SK-N-SH treated with all-trans-retinoic acid at 6 μM for 48 hours (cell line): Measurements from ENCODE around the gene TRAPPC2L.

Experiments used
- ATAC-seq: fragments of 200-7000 bp; cut with Tn5 transposase; 3 replicates; pipeline ENCODE4 v1.9.1; 2020; ENCODE audit warnings: mild to moderate bottlenecking, moderate library complexity
- BACH2 ChIP-seq: fragments of 250-450 bp; sonication (Bioruptor Pico); IDR thresholded peaks from 2 replicates; pipeline ENCODE4 v1.9.0; 2021; ENCODE audit warnings: mild to moderate bottlenecking, borderline replicate concordance
- CREB5 ChIP-seq: fragments of 250-450 bp; sonication (Bioruptor Pico); IDR thresholded peaks from 2 replicates; pipeline ENCODE4 v1.5.1; 2020; ENCODE audit warnings: low read depth, mild to moderate bottlenecking, moderate library complexity
- CSRNP3 ChIP-seq: fragments of 250-450 bp; sonication (Bioruptor Pico); IDR thresholded peaks from 2 replicates; pipeline ENCODE4 v1.5.1; 2021; ENCODE audit warnings: mild to moderate bottlenecking, moderate library complexity
- ESRRG ChIP-seq: fragments of 250-450 bp; sonication (Bioruptor Pico); IDR thresholded peaks from 2 replicates; pipeline ENCODE4 v1.6.1; 2021; ENCODE audit warnings: mild to moderate bottlenecking
- GLIS3 ChIP-seq: fragments of 250-450 bp; sonication (Bioruptor Pico); IDR thresholded peaks from 2 replicates; pipeline ENCODE4 v1.5.0; 2020; ENCODE audit warnings: mild to moderate bottlenecking, moderate library complexity
- ISL1 ChIP-seq: fragments of 250-450 bp; sonication (Bioruptor Pico); IDR thresholded peaks from 2 replicates; pipeline ENCODE4 v2.1.2; 2022; ENCODE audit warnings: mild to moderate bottlenecking, moderate library complexity
- OSR1 ChIP-seq: fragments of 250-450 bp; sonication (Bioruptor Pico); IDR thresholded peaks from 2 replicates; pipeline ENCODE4 v1.8.0; 2022; ENCODE audit warnings: moderate library complexity, mild to moderate bottlenecking, inconsistent platforms
- PATZ1 ChIP-seq: fragments of 250-450 bp; sonication (Bioruptor Pico); IDR thresholded peaks from 2 replicates; pipeline ENCODE4 v1.8.0; 2020; ENCODE audit warnings: mild to moderate bottlenecking, moderate library complexity, borderline replicate concordance
- PPARA ChIP-seq: fragments of 250-450 bp; sonication (Bioruptor Pico); IDR thresholded peaks from 2 replicates; pipeline ENCODE4 v1.5.0; 2020; ENCODE audit warnings: mild to moderate bottlenecking, borderline replicate concordance
- RARB ChIP-seq: fragments of 250-450 bp; sonication (Bioruptor Pico); IDR thresholded peaks from 2 replicates; pipeline ENCODE4 v1.8.0; 2021; ENCODE audit warnings: mild to moderate bottlenecking, moderate library complexity
- SNAI2 ChIP-seq: fragments of 250-450 bp; sonication (Bioruptor Pico); IDR thresholded peaks from 2 replicates; pipeline ENCODE4 v1.5.0; 2020; ENCODE audit warnings: mild to moderate bottlenecking, moderate library complexity
- TCF4 ChIP-seq: fragments of 250-450 bp; sonication (Bioruptor Pico); IDR thresholded peaks from 2 replicates; pipeline ENCODE4 v1.8.0; 2021; ENCODE audit warnings: mild to moderate bottlenecking, moderate library complexity, borderline replicate concordance
- TOX ChIP-seq: fragments of 250-450 bp; sonication (Bioruptor Pico); IDR thresholded peaks from 2 replicates; pipeline ENCODE4 v1.8.0; 2021; ENCODE audit warnings: mild to moderate bottlenecking, moderate library complexity, borderline replicate concordance
- TSHZ2 ChIP-seq: fragments of 250-450 bp; sonication (Bioruptor Pico); IDR thresholded peaks from 2 replicates; pipeline ENCODE4 v1.5.0; 2020; ENCODE audit warnings: mild to moderate bottlenecking, moderate library complexity
- ZC3H10 ChIP-seq: fragments of 250-450 bp; sonication (Bioruptor Pico); IDR thresholded peaks from 2 replicates; pipeline ENCODE4 v1.5.1; 2021; ENCODE audit warnings: mild to moderate bottlenecking, moderate library complexity
- ZFP3 ChIP-seq: fragments of 250-450 bp; sonication (Bioruptor Pico); IDR thresholded peaks from 2 replicates; pipeline ENCODE4 v1.5.0; 2020; ENCODE audit warnings: mild to moderate bottlenecking, moderate library complexity
- ZFP30 ChIP-seq: fragments of 450-650 bp; formaldehyde crosslinking; IDR thresholded peaks from 2 replicates; pipeline ENCODE4 v1.5.0; 2022; ENCODE audit warnings: mild to moderate bottlenecking, moderate library complexity
- ZNF565 ChIP-seq: fragments of 450-650 bp; formaldehyde crosslinking; conservative IDR thresholded peaks from 2 replicates; pipeline ENCODE4 v1.5.0; 2020; ENCODE audit warnings: low read depth, mild to moderate bottlenecking, moderate library complexity
- ZNF70 ChIP-seq: fragments of 450-650 bp; formaldehyde crosslinking; IDR thresholded peaks from 2 replicates; pipeline ENCODE4 v1.5.0; 2020; ENCODE audit warnings: mild to moderate bottlenecking, moderate library complexity
- ZNF8 ChIP-seq: fragments of 450-650 bp; formaldehyde crosslinking; IDR thresholded peaks from 2 replicates; pipeline ENCODE4 v1.5.0; 2020; ENCODE audit warnings: mild to moderate bottlenecking, moderate library complexity
- TF ChIP-seq, protein P1 (sequence below): fragments of 250-450 bp; sonication (Bioruptor Pico); IDR thresholded peaks from 2 replicates; pipeline ENCODE4 v1.8.0; 2021; ENCODE audit warnings: low read depth, mild to moderate bottlenecking, moderate library complexity, borderline replicate concordance

TRAPPC2L gene

DNA sequence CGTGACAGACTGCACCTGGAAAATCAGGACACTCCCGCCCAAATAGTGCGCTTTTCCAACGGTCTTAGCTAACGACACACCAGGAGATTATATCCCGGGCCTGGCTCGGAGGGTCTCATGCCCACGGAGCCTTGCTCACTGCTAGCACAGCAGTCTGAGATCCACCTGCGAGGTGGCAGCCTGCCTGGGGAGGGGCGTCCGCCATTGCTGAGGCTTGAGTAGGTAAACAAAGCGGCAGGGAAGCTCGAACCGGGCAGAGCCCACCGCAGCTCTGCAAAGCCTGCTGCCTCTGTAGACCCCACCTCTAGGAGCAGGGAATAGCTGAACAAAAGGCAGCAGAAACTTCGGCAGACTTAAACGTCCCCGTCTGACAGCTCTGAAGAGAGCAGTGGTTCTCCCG lies 5.3 kb upstream of the TRAPPC2L start:
- no peak for ATAC-seq
- TF ChIP-seq CSRNP3 (CRISPR knock-in tag) = no peak
- no peak for TF ChIP-seq CREB5 (CRISPR knock-in tag)
- TF ChIP-seq SNAI2 (CRISPR knock-in tag) = no peak
- no peak for TF ChIP-seq ISL1
- TF ChIP-seq ZC3H10 (CRISPR knock-in tag) = no peak
- no peak for TF ChIP-seq RARB (CRISPR knock-in tag)
- no peak for TF ChIP-seq TSHZ2 (CRISPR knock-in tag)
- TF ChIP-seq PPARA (CRISPR knock-in tag) = no peak
- TF ChIP-seq ZFP3 = no peak
- no peak for TF ChIP-seq ZNF70 (CRISPR knock-in tag)
- TF ChIP-seq ZFP30 (CRISPR knock-in tag) = no peak
- no peak for TF ChIP-seq ESRRG (CRISPR knock-in tag)
- TF ChIP-seq, protein P1, sequence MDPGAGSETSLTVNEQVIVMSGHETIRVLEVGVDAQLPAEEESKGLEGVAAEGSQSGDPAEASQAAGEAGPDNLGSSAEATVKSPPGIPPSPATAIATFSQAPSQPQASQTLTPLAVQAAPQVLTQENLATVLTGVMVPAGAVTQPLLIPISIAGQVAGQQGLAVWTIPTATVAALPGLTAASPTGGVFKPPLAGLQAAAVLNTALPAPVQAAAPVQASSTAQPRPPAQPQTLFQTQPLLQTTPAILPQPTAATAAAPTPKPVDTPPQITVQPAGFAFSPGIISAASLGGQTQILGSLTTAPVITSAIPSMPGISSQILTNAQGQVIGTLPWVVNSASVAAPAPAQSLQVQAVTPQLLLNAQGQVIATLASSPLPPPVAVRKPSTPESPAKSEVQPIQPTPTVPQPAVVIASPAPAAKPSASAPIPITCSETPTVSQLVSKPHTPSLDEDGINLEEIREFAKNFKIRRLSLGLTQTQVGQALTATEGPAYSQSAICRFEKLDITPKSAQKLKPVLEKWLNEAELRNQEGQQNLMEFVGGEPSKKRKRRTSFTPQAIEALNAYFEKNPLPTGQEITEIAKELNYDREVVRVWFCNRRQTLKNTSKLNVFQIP (CRISPR knock-in tag) = no peak
- TF ChIP-seq TCF4 (CRISPR knock-in tag) = no peak
- TF ChIP-seq GLIS3 (CRISPR knock-in tag) = no peak
- no peak for TF ChIP-seq TOX
- TF ChIP-seq ZNF8 = no peak
- TF ChIP-seq, all 23 proteins: peak for 0

DNA sequence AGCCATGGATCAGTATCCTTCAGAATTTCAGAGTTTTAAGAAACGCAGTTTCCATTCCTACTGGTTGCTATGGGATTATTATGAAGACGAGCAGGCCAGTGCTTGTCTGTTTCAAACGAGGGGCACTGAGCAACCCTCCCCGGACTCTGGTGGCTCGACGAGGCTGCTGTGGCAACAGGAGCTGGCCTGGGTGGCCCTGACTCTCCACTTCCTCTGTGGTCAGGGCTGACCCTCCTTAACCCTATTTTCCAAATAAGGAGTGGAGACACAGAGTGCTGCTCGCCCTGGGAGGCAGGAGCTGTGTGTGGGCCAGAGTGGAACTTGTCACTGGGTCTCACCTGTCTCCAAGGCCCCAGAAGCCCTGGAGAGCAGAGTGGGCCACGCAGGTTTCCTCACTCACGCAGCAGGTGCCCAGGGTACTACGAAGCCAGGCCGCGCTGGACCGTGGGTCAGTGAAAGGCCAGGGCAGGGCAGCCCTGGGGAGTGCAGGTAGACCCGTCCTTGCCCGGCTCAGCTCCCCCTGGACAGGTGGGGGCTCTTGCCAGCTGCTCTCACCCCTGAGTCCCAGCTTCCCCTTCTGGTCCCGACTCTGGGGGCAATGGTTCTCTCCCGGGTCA lies 3.5 kb upstream of the TRAPPC2L start:
- TF ChIP-seq TCF4 (CRISPR knock-in tag) = no peak
- TF ChIP-seq, protein P1 (CRISPR knock-in tag) = no peak
- TF ChIP-seq ZNF70 (CRISPR knock-in tag) = no peak
- no peak for TF ChIP-seq ZFP30 (CRISPR knock-in tag)
- TF ChIP-seq GLIS3 (CRISPR knock-in tag) = no peak
- TF ChIP-seq PPARA (CRISPR knock-in tag) = no peak
- TF ChIP-seq ZFP3 = no peak
- no peak for TF ChIP-seq ZNF565
- TF ChIP-seq RARB (CRISPR knock-in tag) = no peak
- no peak for TF ChIP-seq BACH2 (CRISPR knock-in tag)
- TF ChIP-seq CSRNP3 (CRISPR knock-in tag) = no peak
- TF ChIP-seq TOX = no peak
- no peak for TF ChIP-seq OSR1 (CRISPR knock-in tag)
- TF ChIP-seq PATZ1 (CRISPR knock-in tag) = no peak
- TF ChIP-seq ZNF8 = no peak
- TF ChIP-seq SNAI2 (CRISPR knock-in tag) = no peak
- no peak for TF ChIP-seq CREB5 (CRISPR knock-in tag)
- no peak for TF ChIP-seq ISL1
- TF ChIP-seq ZC3H10 (CRISPR knock-in tag) = no peak
- ATAC-seq = no peak
